NB4 (cell line): ENCODE results near the gene PPP2R5C.
"Not testable (repeated sequence)": the region's sequence is repeated elsewhere in the genome, so short reads cannot be mapped to it uniquely, and the experiment has no call there.

Experiments
- DNase-seq: peaks from one replicate; pipeline ENCODE4 v3.0.0; 2010; ENCODE audit warnings: low read depth
- H3K4me3 ChIP-seq: one replicate; pipeline ENCODE4 v1.5.1; 2011; ENCODE audit warnings: mild to moderate bottlenecking, low read depth, low read length, moderate library complexity
- MYC ChIP-seq: IDR thresholded peaks from 2 replicates; pipeline ENCODE4 v1.6.1; 2011; ENCODE audit warnings: low read depth, low read length
- POLR2A ChIP-seq: IDR thresholded peaks from 2 replicates; pipeline ENCODE4 v1.6.1; 2011; ENCODE audit warnings: mild to moderate bottlenecking; ENCODE audit not compliant: insufficient read length; ENCODE audit errors: extremely low read depth
- TF ChIP-seq, protein P1 (sequence below): IDR thresholded peaks from 2 replicates; pipeline ENCODE4 v1.6.1; 2011; ENCODE audit warnings: low read depth, low read length
- TF ChIP-seq, protein P2 (sequence below): IDR thresholded peaks from one replicate; pipeline ENCODE4 v1.5.1; 2012; ENCODE audit warnings: low read depth, low read length

PPP2R5C gene

DNA sequence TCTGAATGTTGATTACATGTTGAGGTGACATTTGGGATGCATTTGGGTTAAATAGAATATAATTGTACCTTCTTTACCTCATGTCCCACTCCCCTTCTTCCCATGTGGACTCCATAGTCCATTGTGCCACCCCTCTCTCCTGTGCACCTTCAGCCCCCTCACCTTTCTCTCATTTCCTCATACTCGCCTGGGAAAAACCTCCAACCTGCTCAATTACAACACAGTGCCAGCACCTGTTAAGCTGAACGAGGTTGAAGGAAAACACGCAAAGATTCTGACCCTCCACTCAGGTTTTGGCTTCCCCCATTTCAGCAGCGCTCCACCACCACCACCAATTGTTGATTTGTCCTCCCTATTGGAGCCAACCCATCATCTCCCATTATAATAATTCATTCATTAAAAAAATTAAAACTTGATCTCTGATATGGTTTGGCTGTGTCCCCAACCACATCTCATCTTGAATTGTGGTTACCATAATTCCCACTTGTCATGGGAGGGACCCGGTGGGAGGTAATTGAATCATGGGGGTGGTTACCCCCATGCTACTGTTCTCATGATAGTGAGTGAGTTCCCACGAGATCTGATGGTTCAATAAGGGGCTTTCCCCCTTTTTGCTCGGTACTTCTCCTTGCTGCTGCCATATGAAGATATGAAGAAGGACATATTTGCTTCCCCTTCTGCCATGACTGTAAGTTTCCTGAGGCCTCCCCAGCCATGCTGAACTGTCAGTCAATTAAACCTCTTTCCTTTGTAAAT lies 33.7 kb upstream of the PPP2R5C start:
- TF ChIP-seq, protein P1, sequence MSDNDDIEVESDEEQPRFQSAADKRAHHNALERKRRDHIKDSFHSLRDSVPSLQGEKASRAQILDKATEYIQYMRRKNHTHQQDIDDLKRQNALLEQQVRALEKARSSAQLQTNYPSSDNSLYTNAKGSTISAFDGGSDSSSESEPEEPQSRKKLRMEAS: no peak
- TF ChIP-seq, protein P2, sequence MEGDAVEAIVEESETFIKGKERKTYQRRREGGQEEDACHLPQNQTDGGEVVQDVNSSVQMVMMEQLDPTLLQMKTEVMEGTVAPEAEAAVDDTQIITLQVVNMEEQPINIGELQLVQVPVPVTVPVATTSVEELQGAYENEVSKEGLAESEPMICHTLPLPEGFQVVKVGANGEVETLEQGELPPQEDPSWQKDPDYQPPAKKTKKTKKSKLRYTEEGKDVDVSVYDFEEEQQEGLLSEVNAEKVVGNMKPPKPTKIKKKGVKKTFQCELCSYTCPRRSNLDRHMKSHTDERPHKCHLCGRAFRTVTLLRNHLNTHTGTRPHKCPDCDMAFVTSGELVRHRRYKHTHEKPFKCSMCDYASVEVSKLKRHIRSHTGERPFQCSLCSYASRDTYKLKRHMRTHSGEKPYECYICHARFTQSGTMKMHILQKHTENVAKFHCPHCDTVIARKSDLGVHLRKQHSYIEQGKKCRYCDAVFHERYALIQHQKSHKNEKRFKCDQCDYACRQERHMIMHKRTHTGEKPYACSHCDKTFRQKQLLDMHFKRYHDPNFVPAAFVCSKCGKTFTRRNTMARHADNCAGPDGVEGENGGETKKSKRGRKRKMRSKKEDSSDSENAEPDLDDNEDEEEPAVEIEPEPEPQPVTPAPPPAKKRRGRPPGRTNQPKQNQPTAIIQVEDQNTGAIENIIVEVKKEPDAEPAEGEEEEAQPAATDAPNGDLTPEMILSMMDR: no peak
- TF ChIP-seq POLR2A (no peak), MYC (no peak)
- DNase-seq: no peak
- H3K4me3 ChIP-seq: no peak overlapping the region

DNA sequence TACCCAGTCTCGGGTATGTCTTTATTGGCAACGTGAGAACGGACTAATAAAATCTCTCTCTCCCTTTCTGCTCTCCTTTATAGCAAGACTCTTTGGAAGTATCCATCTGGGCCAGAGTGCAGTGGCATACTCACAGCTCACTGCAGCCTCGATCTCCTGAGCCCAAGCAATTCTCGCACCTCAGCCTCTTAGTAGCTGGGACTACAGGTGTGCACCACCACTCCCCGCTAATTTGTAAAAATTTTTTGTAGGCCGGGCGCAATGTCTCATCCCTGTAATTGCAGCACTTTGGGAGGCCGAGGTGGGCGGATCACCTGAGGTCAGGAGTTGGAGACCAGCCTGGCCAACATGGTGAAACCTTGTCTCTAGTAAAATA lies 33.2 kb upstream of the PPP2R5C start:
- H3K4me3 ChIP-seq: no peak overlapping the region
- no peak for DNase-seq
- TF ChIP-seq MYC (no peak), POLR2A (no peak)
- TF ChIP-seq, protein P1: no peak
- TF ChIP-seq, protein P2: no peak

DNA sequence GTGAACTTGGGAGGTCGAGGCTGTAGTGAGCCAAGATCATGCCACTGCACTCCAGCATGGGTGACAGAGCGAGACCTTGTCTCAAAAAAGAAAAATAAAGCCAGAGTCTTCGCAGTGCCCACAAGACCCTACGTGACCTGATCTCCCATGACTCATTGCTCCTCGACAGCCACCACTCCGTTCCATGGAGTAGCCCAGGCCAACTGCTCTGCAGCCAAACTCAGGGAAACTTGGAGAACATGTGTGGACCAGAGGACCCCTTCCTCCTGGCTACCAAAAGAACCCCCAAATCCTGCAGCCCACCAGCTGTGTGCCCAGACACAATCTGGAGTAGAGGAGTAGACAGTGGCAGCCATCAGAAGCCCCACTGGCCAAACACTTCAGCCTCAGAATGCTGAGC lies 32.1 kb upstream of the PPP2R5C start:
- H3K4me3 ChIP-seq: no peak overlapping the region
- DNase-seq: no peak
- TF ChIP-seq, protein P2: no peak
- no peak for TF ChIP-seq MYC
- no peak for TF ChIP-seq POLR2A
- TF ChIP-seq, protein P1: no peak

DNA sequence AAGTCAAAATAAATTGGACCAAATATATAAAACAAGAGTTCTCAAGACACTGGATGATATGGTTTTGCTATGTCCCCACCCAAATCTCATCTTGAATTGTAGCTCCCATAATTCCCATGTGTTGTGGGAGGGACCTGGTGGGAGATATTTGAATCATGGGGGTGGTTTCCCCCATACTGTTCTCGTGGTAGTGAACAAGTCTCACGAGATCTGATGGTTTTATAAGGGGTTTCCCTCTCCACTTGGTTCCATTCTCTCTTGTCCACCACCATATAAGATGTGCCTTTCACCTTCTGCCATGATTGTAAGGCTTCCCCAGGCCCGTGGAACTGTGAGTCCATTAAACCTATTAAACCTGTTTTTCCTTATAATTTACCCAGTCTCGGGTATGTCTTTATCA lies 31.4 kb upstream of the PPP2R5C start:
- not testable (repeated sequence) for DNase-seq, H3K4me3 ChIP-seq

DNA sequence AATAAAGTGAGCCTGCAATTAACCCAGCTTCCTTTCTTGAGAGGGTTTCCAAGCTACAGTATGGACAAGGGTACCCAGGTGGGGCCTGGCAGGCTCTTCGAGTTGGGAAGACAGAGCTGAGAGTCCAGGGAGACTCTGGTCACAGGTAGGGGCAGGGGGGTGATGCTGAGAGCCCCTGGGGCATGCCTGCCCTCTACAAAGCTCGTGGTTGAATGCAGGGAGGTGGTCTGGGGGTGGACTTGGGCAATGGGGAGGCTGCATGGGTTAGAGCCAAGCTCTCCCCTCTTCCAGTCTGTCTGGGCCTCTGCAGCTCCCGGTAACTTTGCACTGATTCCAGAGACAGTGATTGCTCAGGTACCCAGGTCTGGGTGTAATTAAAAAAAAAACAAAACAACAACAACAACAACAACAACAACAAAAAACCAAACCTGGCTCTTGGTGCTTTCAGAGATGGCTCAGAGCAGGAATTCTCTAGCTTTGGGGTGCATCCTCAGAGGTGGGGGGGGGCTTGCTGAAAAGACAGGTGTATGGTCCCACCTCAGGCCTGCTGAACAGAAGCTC lies 30.8 kb upstream of the PPP2R5C start:
- no peak for TF ChIP-seq POLR2A
- TF ChIP-seq, protein P1: no peak
- TF ChIP-seq, protein P2: no peak
- TF ChIP-seq MYC: no peak
- no peak for DNase-seq
- H3K4me3 ChIP-seq: no peak overlapping the region

DNA sequence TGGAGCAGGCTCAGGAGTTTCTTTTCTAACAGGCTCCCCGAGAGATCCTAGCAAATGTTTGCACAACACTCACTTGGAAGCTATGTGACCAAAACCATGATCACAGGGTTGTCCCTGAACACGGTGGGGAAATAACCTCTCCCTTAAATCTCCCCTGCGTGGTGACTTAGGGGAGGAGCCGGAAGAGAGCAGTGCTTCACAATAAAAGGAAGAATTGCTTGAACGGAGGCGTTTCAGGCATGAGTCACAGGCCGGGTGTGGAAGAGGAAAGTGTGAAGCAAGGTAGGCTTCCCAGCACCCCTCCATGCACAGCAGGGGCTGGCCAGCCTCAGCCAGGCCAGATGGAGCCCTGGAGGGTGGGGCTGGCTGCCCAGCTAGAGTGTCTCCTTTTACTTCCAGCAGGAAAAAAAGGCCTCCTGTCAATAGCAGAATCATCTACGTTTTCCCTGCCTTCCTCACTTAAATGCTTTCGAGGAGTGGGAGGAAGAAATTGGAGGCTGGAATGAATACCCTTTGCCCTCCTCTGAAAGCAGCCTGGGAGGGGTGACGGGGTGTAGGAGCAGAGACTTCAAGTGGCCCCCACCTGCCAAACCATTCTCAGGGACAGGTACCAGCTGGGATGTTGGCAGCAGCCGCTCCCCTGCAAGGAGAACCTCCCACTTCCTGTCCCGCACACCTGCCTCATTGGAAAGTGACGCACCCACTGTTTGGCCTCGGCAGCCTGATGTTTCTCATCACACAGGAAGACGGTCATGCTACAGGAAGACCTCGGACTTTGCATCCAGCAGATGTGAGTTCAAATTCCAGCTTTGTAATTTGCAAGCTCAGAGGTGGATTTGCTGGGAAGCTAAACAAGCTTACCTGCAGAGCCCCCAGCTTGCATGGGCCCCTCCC lies 30.1 kb upstream of the PPP2R5C start:
- H3K4me3 ChIP-seq: no peak overlapping the region
- TF ChIP-seq, protein P1: peak; percentile 69
- TF ChIP-seq MYC: peak; percentile 71
- TF ChIP-seq, protein P2: no peak
- peak; percentile 95 for DNase-seq
